Transverse colon (tissue), 4 donors: ENCODE measurements around the gene SYNE1. TPM values are rescaled to one million over a fixed set of nuclear protein-coding genes. Genes with fewer than 3 reads are reported as not detected.

Experiments used
- DNase-seq: peaks from one replicate; pipeline ENCODE4 v3.0.0-alpha.2; 2019
- H3K27ac ChIP-seq, 4 donors: fragments of 200-600 bp; sonication (generic); 2 replicates each; pipeline ENCODE4 v1.5.1; 2016 to 2018; ENCODE audit warnings: inconsistent platforms in 4 of 4
- H3K27me3 ChIP-seq: fragments of 200-600 bp; sonication (generic); 2 replicates; pipeline ENCODE4 v1.5.1; 2017; ENCODE audit warnings: inconsistent platforms
- H3K36me3 ChIP-seq, 4 donors: fragments of 200-600 bp; sonication (generic); 2 replicates each; pipeline ENCODE4 v1.5.1; 2017 to 2019; ENCODE audit warnings: inconsistent platforms in 4 of 4
- H3K4me1 ChIP-seq, 4 donors: fragments of 200-600 bp; sonication (generic); 2 replicates each; pipeline ENCODE4 v1.5.1; 2017 to 2020; ENCODE audit warnings: inconsistent platforms in 4 of 4
- H3K4me3 ChIP-seq, 4 donors: fragments of 200-600 bp; sonication (generic); 1 replicate in 1 of 4; 2 replicates in 3 of 4; pipeline versions ENCODE4 v1.5.1 to v1.6.1; 2017 to 2019; ENCODE audit warnings: inconsistent platforms in 4 of 4
- H3K9me3 ChIP-seq, 2 donors: fragments of 200-600 bp; sonication (generic); 2 replicates each; pipeline ENCODE4 v1.5.1; 2017 to 2019; ENCODE audit warnings: inconsistent platforms in 2 of 2
- EP300 ChIP-seq: sonication (generic); formaldehyde crosslinking; IDR thresholded peaks from one replicate; pipeline ENCODE4 v1.6.1; 2017; ENCODE audit warnings: antibody characterized with exemption, low read depth
- POLR2A ChIP-seq: fragments of 450-650 bp; IDR thresholded peaks from one replicate; pipeline ENCODE4 v1.6.1; 2016; ENCODE audit warnings: antibody characterized with exemption, mild to moderate bottlenecking, moderate library complexity
- POLR2AphosphoS5 ChIP-seq, 3 donors: sonication (generic); formaldehyde crosslinking; IDR thresholded peaks; one replicate each; pipeline ENCODE4 v1.6.1; 2016; ENCODE audit warnings: antibody characterized with exemption in 3 of 3
- WGBS, 2 donors: methylation state at CpG; one replicate each; pipeline ENCODE4 v1.1.5; 2018; ENCODE audit warnings: low coverage in 1 of 2; 5-methylcytosine and 5-hydroxymethylcytosine counted together
- in situ Hi-C, 4 donors: fragments of 200-750 bp; cut with MboI; loops; one replicate each; pipeline versions ENCODE4 v1.15.0 to v1.15.1; 2017; ENCODE audit warnings: low sequenced_read_pairs in 3 of 4, low pct_ligation_motif_present in 1 of 4, low pct_unique_long_range_greater_than_20kb in 1 of 4
- intact Hi-C: fragments of 100-400 bp; cut with DNase I; formaldehyde crosslinking; loops from one replicate; pipeline ENCODE4 v1.15.1; 2023; ENCODE audit warnings: low total_unique reads
- total RNA-seq, 4 donors: library from RNA; depleted of rRNA; stranded (reverse); fragments of >200 nt; gene quantifications; one replicate each; pipeline ENCODE4 v1.1.0, GENCODE V29; 2016
- TF ChIP-seq, protein P1 (sequence below), 5 experiments: fragments of 200-600 bp in 3 of 5; fragments of 450-650 bp in 2 of 5; sonication (generic) in 3 of 5; IDR thresholded peaks; 1 replicate in 2 of 5; 2 replicates in 3 of 5; pipeline ENCODE4 v1.5.1; 2016 to 2017; ENCODE audit warnings: antibody characterized with exemption in 5 of 5, inconsistent platforms in 3 of 5, mild to moderate bottlenecking in 2 of 5, moderate library complexity in 1 of 5

Gene SYNE1
- total RNA-seq, 4 donors from 2014 or later = 31.4 to 87.2 (median 59.7) TPM

- peaks cover 0 to 36% (median 5%) of the 10 kb centered on the region in 4 donors for H3K36me3 ChIP-seq
- no peaks in the 10 kb centered on the region for H3K27me3 ChIP-seq
- TF ChIP-seq EP300 = no peak
- TF ChIP-seq POLR2A = no peak
- TF ChIP-seq, protein P1, sequence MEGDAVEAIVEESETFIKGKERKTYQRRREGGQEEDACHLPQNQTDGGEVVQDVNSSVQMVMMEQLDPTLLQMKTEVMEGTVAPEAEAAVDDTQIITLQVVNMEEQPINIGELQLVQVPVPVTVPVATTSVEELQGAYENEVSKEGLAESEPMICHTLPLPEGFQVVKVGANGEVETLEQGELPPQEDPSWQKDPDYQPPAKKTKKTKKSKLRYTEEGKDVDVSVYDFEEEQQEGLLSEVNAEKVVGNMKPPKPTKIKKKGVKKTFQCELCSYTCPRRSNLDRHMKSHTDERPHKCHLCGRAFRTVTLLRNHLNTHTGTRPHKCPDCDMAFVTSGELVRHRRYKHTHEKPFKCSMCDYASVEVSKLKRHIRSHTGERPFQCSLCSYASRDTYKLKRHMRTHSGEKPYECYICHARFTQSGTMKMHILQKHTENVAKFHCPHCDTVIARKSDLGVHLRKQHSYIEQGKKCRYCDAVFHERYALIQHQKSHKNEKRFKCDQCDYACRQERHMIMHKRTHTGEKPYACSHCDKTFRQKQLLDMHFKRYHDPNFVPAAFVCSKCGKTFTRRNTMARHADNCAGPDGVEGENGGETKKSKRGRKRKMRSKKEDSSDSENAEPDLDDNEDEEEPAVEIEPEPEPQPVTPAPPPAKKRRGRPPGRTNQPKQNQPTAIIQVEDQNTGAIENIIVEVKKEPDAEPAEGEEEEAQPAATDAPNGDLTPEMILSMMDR (IDR thresholded peaks at IDR 0.05) = no peak
- no peak for TF ChIP-seq POLR2AphosphoS5 (IDR thresholded peaks at IDR 0.05)
- no peaks in the 10 kb centered on the region for H3K9me3 ChIP-seq
- intact Hi-C loops = no loop called here
- H3K4me1 ChIP-seq = no peaks in the 10 kb centered on the region
- H3K27ac ChIP-seq = no peak overlapping the region
- DNase-seq = no peak
- 57 to 68% methylated on average over 3 of the region's 3 CpGs for WGBS, 2 donors
- in situ Hi-C loops = no loop called here
- H3K4me3 ChIP-seq = no peak overlapping the region
These were observed 436.0 kb downstream of the SYNE1 start for GRCh38 chr6:152201120-152201519.

- no peaks in the 10 kb centered on the region for H3K4me1 ChIP-seq
- H3K27ac ChIP-seq = no peak overlapping the region
- in situ Hi-C loops = no loop called here
- H3K36me3 ChIP-seq = peaks cover 0 to 29% (median 3%) of the 10 kb centered on the region in 4 donors
- no peaks in the 10 kb centered on the region for H3K9me3 ChIP-seq
- no peak for TF ChIP-seq EP300
- no peak for TF ChIP-seq POLR2A
- TF ChIP-seq, protein P1 (IDR thresholded peaks at IDR 0.05) = no peak
- TF ChIP-seq POLR2AphosphoS5 (IDR thresholded peaks at IDR 0.05) = no peak
- WGBS, 2 donors = 50 to 86% methylated on average over 2 to 5 of the region's 5 CpGs
- no peak overlapping the region for H3K4me3 ChIP-seq
- intact Hi-C loops = no loop called here
- DNase-seq = no peak
- no peaks in the 10 kb centered on the region for H3K27me3 ChIP-seq
These were observed 441.3 kb downstream of the SYNE1 start for GRCh38 chr6:152195896-152196295.

DNA sequence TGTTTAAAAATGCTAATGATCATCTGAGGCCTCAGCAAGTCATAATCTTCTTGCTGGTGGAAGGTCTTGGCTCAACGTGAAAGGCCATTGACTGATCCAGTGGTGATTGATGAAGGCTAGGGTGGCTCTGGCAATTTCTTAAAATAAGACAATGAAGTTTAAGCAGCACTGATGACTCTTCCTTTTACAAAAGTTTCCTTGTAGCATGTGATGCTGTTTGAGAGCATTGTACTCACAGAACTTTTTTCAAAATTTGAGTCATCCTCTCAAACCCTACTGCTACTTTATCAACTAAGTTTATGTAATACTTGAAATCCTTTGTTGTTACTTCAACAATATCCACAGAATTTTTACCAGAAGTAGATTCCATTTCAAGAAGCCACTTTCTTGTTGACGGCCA is 447.4 kb downstream of the SYNE1 start:
- Histone ChIP-seq H3K4me1 (no peaks in the 10 kb centered on the region), H3K9me3 (no peaks in the 10 kb centered on the region), H3K36me3 (peaks cover 0 to 1% (median 0%) of the 10 kb centered on the region in 4 donors), H3K4me3 (no peak overlapping the region), H3K27ac (no peak overlapping the region), H3K27me3 (no peaks in the 10 kb centered on the region)
- TF ChIP-seq POLR2AphosphoS5 (IDR thresholded peaks at IDR 0.05) (no peak), POLR2A (no peak), EP300 (no peak)
- TF ChIP-seq, protein P1 (IDR thresholded peaks at IDR 0.05) = no peak
- in situ Hi-C loops = no loop called here
- intact Hi-C loops = no loop called here
- no peak for DNase-seq
- 82 to 88% methylated on average over 2 of the region's 2 CpGs for WGBS, 2 donors

DNA sequence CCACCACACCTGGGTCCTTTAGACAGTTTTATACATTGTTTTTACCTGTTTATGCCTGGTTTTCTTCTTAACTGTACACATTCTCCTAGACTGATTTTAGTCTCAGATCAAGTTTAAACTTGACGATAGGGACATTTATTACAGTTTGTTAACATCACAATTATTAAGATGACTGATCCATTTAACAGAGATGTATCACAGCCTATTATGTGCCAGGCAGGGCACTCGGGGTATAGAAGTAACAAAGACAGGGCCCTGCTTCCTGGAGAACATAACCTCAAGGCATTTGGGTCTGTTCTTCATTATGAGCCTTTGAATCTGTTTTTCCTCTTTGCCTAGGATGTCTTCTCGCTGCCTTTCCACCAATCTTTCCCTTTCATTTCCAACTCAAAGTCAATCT is 449.2 kb downstream of the SYNE1 start:
- no peak overlapping the region for H3K27ac ChIP-seq
- no peaks in the 10 kb centered on the region for H3K36me3 ChIP-seq
- H3K4me1 ChIP-seq = no peaks in the 10 kb centered on the region
- no peak for TF ChIP-seq EP300
- no peak for TF ChIP-seq POLR2A
- TF ChIP-seq, protein P1 (IDR thresholded peaks at IDR 0.05) = no peak
- TF ChIP-seq POLR2AphosphoS5 (IDR thresholded peaks at IDR 0.05) = no peak
- in situ Hi-C loops (no loop called here), intact Hi-C loops (no loop called here)
- no peak for DNase-seq
- no peaks in the 10 kb centered on the region for H3K27me3 ChIP-seq
- WGBS, 2 donors = 83 to 100% methylated on average over 2 to 3 of the region's 3 CpGs
- H3K9me3 ChIP-seq = no peaks in the 10 kb centered on the region
- H3K4me3 ChIP-seq = no peak overlapping the region
